GM21447 (cell line): ENCODE results near the gene PKNOX2.

Experiments
- ATAC-seq: cut with Tn5 transposase; IDR thresholded peaks from one replicate; pipeline ENCODE4 v1.9.1; 2021; ENCODE audit not compliant: unreplicated experiment

PKNOX2 gene

GRCh38 chr11:125463590-125464269, 299.2 kb downstream of the PKNOX2 start:
- no peak for ATAC-seq

- ATAC-seq = no peak
Observed at GRCh38 chr11:125464270-125464662, 299.7 kb downstream of the PKNOX2 start.

GRCh38 chr11:125464666-125465065, 300.1 kb downstream of the PKNOX2 start:
- ATAC-seq = no peak

GRCh38 chr11:125465255-125465654, 300.7 kb downstream of the PKNOX2 start:
- ATAC-seq = no peak

GRCh38 chr11:125465701-125466100, 301.1 kb downstream of the PKNOX2 start:
- ATAC-seq = no peak

- ATAC-seq = no peak
Observed at GRCh38 chr11:125468025-125468424, 303.5 kb downstream of the PKNOX2 start.

GRCh38 chr11:125468852-125469251, 304.3 kb downstream of the PKNOX2 start:
- no peak for ATAC-seq

- ATAC-seq = no peak
Observed at GRCh38 chr11:125470355-125470754, 305.8 kb downstream of the PKNOX2 start.

- no peak for ATAC-seq
Observed at GRCh38 chr11:125476721-125477120, 312.2 kb downstream of the PKNOX2 start.

GRCh38 chr11:125479137-125479536, 314.6 kb downstream of the PKNOX2 start:
- ATAC-seq = no peak

- no peak for ATAC-seq
Observed at GRCh38 chr11:125481531-125481930, 317.0 kb downstream of the PKNOX2 start.
